CD4-positive, alpha-beta T cell treated with Interleukin-17A for 4 hours (primary cell): ENCODE data around the gene PCDH9.

Source experiments
- DNase-seq: peaks from one replicate; pipeline ENCODE4 v3.0.0-alpha.2; 2020; ENCODE audit warnings: mixed read lengths

Gene PCDH9

GRCh38 chr13:66415444-66415843 is 814.7 kb downstream of the PCDH9 start:
- DNase-seq = no peak

DNA sequence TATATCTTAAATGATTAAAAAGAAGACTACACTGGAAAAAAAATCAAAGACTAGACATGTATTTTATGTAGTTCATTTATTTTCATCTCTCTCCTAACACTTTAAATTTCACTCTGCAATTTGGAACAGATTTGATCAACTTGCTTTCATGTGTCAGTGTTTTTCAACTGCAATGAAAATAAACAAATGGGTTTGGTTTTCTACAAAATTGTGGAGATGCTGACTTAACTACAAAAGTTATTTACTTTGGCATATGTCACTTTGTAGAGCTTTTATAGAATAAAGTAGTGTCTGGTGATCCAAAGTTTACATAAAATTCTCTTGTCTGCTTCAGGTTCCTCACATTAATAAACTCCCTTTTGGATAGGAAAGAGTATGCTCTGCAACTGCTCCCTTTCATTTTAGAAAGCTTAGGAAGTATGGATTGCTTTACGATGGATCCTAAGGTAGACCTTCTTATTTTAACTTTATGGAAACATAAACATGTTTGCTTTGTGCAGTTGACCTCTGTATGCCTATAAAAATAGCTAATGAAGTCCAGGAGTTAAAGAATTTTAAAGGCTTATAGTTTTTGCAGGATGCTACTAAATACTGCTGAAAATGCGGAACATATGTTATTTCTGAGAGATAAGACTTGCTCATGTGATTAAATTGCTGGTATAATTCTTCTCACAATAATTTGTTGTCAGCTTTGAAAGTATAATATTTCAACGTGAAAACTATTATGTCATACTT is 815.9 kb downstream of the PCDH9 start:
- no peak for DNase-seq

GRCh38 chr13:66410314-66410713 is 819.8 kb downstream of the PCDH9 start:
- DNase-seq = no peak

DNA sequence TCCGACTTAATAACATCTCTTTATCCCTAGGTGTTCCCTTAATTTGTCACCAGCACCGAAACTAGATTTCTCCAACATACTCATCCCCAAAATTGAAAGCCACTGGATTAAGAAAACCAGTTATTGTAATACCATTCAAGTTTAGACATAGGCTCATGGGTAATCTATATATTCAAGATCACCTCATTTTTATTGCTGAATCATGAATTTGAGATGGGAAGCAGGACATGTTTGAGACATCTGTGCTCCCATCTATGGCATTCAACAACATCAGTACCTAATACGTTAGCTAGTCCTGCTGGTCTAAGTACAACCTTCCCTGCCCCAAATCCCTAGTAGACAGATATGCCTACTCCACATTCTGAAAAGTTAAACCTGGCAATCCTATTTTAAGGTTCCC is 820.6 kb downstream of the PCDH9 start:
- no peak for DNase-seq

DNA sequence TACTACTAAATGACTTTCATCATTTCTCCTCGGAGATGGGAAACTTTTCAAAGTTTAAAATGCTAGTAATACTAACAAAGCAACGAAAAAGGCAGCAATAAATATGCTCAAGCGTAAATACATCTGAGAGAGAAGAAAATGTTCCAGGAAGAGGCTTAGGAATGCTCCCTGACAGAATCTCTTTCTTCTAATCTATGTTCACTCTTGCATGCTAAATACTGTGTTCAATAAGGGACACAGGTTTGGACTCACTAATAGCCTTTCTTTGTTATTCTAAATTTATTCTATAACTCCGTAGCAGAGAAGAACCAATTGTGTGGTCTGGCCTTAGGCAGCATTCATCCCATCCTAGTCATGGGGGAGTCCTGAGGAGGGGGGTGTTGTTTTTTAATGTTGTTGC is 823.0 kb downstream of the PCDH9 start:
- no peak for DNase-seq

DNA sequence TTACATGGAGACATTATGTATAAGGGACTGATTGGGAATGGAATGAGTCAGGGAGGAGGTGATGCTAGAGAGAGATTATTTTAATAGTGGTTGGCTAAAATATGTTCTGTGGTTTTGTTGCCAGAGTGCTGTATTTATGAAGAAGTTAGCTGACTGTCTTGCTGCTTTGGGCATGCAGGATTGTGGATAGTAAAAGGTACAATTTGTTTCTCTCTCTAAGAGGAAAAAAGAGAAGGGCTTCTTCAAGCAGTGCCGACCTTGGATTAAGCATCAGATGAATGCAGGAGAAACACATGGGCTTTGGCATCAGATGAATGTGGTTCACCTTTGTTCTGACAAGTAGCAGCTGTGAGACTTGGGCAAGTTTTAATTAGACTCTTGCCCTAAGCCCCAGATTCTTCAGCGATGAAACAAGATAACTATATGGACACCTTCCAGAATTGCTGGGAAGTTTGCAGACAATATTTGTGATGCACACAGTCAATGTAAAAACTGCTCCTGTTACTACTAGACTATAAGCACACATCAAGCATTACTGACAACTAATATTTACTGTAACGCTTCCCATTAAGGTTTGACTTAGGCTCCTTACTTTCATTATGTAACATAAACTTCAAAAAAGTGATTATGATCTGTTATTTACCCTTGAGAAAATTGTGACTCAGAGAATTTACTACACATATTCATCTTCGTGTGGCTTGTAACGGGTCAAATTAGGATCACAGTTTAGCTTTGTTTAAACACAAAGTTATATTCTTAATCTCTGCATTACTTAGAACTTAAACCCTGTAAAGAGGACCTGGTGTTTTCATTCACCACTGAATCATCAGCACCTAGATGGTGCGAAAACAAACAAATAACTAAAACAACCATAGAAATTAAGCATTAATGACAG is 824.0 kb downstream of the PCDH9 start:
- no peak for DNase-seq

DNA sequence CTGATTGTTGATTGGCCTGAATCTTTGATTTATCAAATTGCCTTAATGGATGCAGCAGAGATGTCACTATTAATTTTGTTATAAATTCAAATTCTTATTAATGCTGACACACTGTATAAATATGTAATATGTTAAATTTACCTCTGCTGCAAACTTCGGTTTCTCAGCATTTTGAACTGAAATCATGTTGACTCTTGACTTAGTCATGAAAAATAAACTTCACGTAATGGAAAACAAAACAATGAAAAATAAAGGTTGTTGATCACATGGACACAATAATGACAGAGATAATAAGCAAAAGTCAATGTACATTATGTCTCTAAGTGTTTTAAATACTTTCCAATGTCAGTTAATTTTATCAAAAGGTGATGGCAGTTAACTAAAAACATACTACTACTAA is 827.6 kb downstream of the PCDH9 start:
- DNase-seq = no peak

GRCh38 chr13:66402066-66402465 is 828.1 kb downstream of the PCDH9 start:
- no peak for DNase-seq

- no peak for DNase-seq
Observed at GRCh38 chr13:66400292-66400691, 829.8 kb downstream of the PCDH9 start.

DNA sequence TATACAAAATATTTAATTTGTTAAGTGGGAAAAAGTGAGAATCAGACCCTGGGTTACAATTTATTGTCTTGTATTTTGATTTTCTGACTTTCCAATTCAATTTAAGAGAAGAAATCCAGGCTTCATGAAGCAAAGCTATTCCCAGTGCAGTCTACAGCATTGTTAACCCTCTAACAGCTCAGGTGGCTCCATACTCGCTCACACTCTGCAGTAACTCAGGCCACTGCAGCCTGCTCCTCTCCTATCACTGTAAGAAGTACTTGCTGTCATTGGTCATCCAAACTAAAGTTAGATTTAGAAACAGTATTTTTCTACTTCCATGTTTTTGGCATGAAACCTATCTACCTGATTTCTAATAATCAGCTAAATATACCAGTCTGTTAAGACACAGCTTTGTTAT is 830.3 kb downstream of the PCDH9 start:
- no peak for DNase-seq

GRCh38 chr13:66397133-66397532 is 833.0 kb downstream of the PCDH9 start:
- DNase-seq = no peak

GRCh38 chr13:66391322-66391721 is 838.8 kb downstream of the PCDH9 start:
- no peak for DNase-seq

DNA sequence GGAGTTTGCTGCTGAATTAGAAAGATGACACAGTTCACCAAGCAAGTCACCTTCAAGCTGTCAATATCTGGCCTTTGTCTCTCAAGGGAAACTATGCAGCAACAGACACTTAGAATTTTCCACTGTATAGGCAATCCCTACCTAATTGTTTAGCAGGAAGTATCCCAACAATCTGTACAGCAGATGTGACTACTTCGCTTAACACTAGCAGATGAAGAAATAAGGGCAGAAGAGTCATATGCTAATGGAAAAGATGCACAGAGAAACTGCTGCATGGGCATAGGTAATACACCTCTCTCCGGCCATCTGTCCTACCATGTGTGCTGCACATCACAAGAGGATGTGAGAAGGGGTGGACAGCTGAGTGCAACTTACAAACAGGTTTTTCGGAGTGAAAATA is 851.2 kb downstream of the PCDH9 start:
- DNase-seq = no peak

DNA sequence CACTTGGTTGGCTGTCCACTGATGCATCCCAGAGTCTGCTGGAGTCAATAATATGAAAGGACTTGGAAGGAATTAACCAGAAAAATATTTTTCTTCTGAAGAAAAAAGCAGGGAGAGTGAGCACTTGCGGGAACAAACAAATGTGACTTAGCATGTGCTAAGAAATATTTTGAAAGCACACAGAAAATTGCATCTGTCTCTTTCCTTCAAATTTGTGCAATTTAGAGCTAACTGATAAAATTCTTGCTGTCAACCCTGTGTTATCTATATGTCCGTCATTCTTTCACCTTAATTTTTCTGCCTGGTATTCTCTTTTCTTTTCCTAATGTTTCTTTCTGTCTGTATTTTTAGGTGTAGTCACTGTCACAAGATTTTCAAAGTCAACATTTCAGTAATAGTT is 852.6 kb downstream of the PCDH9 start:
- no peak for DNase-seq

GRCh38 chr13:66375756-66376155 is 854.4 kb downstream of the PCDH9 start:
- no peak for DNase-seq

DNA sequence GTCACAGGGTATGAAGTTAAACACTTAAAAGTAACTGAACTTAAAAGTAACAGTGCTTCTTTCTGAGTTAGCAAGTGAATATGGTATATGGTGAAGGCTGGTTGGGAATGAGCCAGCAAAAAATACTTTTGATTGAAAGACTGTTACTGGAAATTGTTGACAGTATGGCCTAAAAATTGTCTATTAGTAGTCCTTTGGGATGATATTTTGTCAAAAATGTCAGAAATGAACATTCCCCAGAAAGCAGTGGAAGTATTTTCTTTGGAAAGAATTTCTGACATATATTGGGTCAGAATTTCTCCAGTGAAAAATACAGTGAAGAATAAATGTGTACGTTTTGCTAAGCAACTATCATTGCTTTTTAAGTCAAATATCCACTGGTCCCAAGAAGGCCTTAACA is 860.5 kb downstream of the PCDH9 start:
- no peak for DNase-seq

GRCh38 chr13:66367356-66367755 is 862.8 kb downstream of the PCDH9 start:
- no peak for DNase-seq

DNA sequence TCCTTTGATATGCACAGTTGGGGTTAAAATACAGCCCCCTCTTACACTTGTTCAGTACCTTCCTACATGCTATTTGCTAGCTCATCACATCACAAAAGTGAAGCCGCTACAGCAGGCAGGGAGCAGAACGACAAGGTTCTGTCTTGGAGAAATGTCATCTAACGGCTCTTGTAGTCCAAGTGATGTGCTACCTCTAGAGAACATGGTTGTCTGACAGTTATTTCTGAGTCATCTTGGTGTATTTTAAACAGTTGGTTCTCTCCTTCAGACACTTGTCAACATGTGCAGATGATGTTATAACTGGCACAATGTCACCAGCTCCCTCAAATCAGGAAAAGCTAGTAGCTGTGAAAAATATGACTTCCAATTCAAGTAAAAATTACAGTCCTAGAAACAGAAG is 865.0 kb downstream of the PCDH9 start:
- DNase-seq = no peak

DNA sequence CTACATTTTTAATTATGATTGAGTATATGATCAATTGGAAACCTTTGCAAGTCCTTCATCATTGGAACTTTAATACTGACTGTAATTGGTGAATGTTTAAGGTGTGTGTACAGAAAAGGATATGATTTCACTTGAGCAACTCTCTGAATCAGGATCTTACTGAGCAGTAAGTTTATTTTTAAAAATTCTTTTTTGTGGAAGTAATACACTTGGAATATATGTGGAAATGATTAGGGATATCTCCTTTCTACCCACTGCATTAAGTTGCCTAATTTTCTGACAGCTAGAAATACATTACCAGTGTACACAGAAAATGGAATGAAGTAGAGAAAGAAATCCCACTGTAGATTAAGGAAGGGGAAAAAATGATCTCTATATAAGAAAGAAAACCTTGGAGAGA is 865.8 kb downstream of the PCDH9 start:
- no peak for DNase-seq

DNA sequence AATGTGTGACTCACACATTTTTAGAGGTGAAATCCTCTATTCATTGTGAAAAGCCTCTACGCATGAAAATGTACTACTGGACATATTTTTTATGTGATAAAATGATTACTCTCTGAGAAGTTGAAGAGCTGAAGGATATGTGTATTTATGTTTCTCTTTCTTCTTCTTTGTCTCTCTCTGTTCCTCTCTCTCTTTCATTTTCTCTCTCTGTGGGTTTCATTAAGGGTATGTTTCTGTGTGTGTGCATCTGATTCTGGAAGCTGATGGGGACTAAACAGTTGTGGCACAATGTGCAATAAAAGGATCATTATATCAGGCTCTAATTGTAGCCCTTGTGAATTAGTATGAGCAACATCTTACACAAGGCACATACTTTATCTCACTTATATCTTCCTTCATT is 867.7 kb downstream of the PCDH9 start:
- no peak for DNase-seq

- DNase-seq = no peak
Observed at GRCh38 chr13:66359910-66360552, 870.1 kb downstream of the PCDH9 start.

DNA sequence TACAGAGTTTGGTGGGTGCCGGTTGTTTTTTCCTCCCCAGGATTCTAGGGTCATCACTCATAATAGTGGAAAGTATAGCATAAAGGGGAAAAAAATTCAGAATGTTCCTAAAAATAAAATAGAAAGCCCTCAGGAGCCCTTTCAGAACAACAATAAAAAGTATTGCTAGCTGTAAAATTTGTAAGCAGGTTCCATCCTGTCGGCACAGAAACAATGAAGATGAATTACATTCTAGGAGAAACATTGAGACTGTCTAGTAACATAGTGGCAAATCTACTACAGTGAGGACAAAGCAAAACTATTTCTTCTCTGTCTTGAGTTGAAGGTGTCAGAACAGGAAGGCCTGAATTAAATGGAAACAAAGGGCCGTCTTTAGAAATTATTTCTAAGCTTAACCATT is 870.7 kb downstream of the PCDH9 start:
- no peak for DNase-seq

- DNase-seq = no peak
Observed at GRCh38 chr13:66358564-66358963, 871.6 kb downstream of the PCDH9 start.

GRCh38 chr13:66357463-66357862 is 872.7 kb downstream of the PCDH9 start:
- DNase-seq = no peak
